ENCODE data around the gene CHD6. TPM values are rescaled to one million over a fixed set of nuclear protein-coding genes. Genes with fewer than 3 reads are reported as not detected.

The CHD6 gene
- total RNA-seq, 1 experiment from 2014 or later = 80.5 TPM

- peaks cover 71% of the 10 kb centered on the region for H3K36me3 Mint-ChIP-seq (ENCODE audit: insufficient read depth, unreplicated experiment)
- peaks cover 26% of the 10 kb centered on the region for H3K4me1 Mint-ChIP-seq (ENCODE audit: low read depth, unreplicated experiment)
- H3K36me3 ChIP-seq (ENCODE audit: control insufficient read depth, insufficient read depth, low read length) = peaks cover 14% of the 10 kb centered on the region
- intact Hi-C loops (cut with micrococcal nuclease; ENCODE audit: unreplicated experiment) = no loop called here
- H3K27me3 Mint-ChIP-seq (ENCODE audit: insufficient read depth, unreplicated experiment) = no peaks in the 10 kb centered on the region
- H3K4me1 ChIP-seq = peaks cover 29% of the 10 kb centered on the region
- DNase-seq = no peak
- no peak overlapping the region for H3K4me3 Mint-ChIP-seq (ENCODE audit: unreplicated experiment)
- no peak for TF ChIP-seq CTCF (IDR thresholded peaks at IDR 0.05; ENCODE audit: insufficient read depth in 1 of 2, low read depth in 1 of 2, low read length in 1 of 2, severe bottlenecking in 1 of 2, unreplicated experiment in 1 of 2)
- no peak overlapping the region for H3K27ac Mint-ChIP-seq (ENCODE audit: unreplicated experiment)
- H3K9me3 Mint-ChIP-seq (ENCODE audit: unreplicated experiment) = no peaks in the 10 kb centered on the region
- no peaks in the 10 kb centered on the region for H3K27me3 ChIP-seq (replicated peaks; ENCODE audit: control insufficient read depth, insufficient read depth, low read length)
- H3K4me3 ChIP-seq (ENCODE audit: low read depth, low read length) = no peak overlapping the region
- no peaks in the 10 kb centered on the region for H3K9me3 ChIP-seq
- no TSS peak for BruUV-seq (replicated peaks)
- ChIA-PET POLR2A (no interaction called here), CTCF (interaction anchor here (0.7 kb wide), 1 partner anchor 100 kb away, joined by 3 read pairs; no protein-coding TSS in a partner anchor)
These were observed 194.2 kb downstream of the CHD6 start for GRCh38 chr20:41424011-41424410.

- Mint-ChIP-seq H3K4me1 (ENCODE audit: low read depth, unreplicated experiment) (peaks cover 18% of the 10 kb centered on the region), H3K36me3 (ENCODE audit: insufficient read depth, unreplicated experiment) (peaks cover 69% of the 10 kb centered on the region), H3K4me3 (ENCODE audit: unreplicated experiment) (no peak overlapping the region), H3K27ac (ENCODE audit: unreplicated experiment) (no peak overlapping the region), H3K27me3 (ENCODE audit: insufficient read depth, unreplicated experiment) (no peaks in the 10 kb centered on the region), H3K9me3 (ENCODE audit: unreplicated experiment) (no peaks in the 10 kb centered on the region)
- no peak for TF ChIP-seq CTCF (IDR thresholded peaks at IDR 0.05; ENCODE audit: insufficient read depth in 1 of 2, low read depth in 1 of 2, low read length in 1 of 2, severe bottlenecking in 1 of 2, unreplicated experiment in 1 of 2)
- no peaks in the 10 kb centered on the region for H3K27me3 ChIP-seq (replicated peaks; ENCODE audit: control insufficient read depth, insufficient read depth, low read length)
- no peaks in the 10 kb centered on the region for H3K9me3 ChIP-seq
- H3K4me3 ChIP-seq (ENCODE audit: low read depth, low read length) = no peak overlapping the region
- no peak for DNase-seq
- POLR2A ChIA-PET = no interaction called here
- intact Hi-C loops (cut with micrococcal nuclease; ENCODE audit: unreplicated experiment) = no loop called here
- H3K4me1 ChIP-seq = peaks cover 19% of the 10 kb centered on the region
- CTCF ChIA-PET = no interaction called here
- peaks cover 17% of the 10 kb centered on the region for H3K36me3 ChIP-seq (ENCODE audit: control insufficient read depth, insufficient read depth, low read length)
- no TSS peak for BruUV-seq (replicated peaks)
These were observed 195.2 kb downstream of the CHD6 start for GRCh38 chr20:41422953-41423352.

GRCh38 chr20:41418739-41419293, 199.4 kb downstream of the CHD6 start:
- no peaks in the 10 kb centered on the region for H3K9me3 Mint-ChIP-seq (ENCODE audit: unreplicated experiment)
- DNase-seq = no peak
- TF ChIP-seq CTCF (IDR thresholded peaks at IDR 0.05; ENCODE audit: insufficient read depth in 1 of 2, low read depth in 1 of 2, low read length in 1 of 2, severe bottlenecking in 1 of 2, unreplicated experiment in 1 of 2) = no peak
- H3K27ac Mint-ChIP-seq (ENCODE audit: unreplicated experiment) = no peak overlapping the region
- Histone ChIP-seq H3K9me3 (no peaks in the 10 kb centered on the region), H3K27me3 (replicated peaks; ENCODE audit: control insufficient read depth, insufficient read depth, low read length) (no peaks in the 10 kb centered on the region), H3K36me3 (ENCODE audit: control insufficient read depth, insufficient read depth, low read length) (peaks cover 16% of the 10 kb centered on the region), H3K4me1 (no peaks in the 10 kb centered on the region), H3K4me3 (ENCODE audit: low read depth, low read length) (no peak overlapping the region)
- peaks cover 71% of the 10 kb centered on the region for H3K36me3 Mint-ChIP-seq (ENCODE audit: insufficient read depth, unreplicated experiment)
- BruUV-seq (replicated peaks) = no TSS peak
- ChIA-PET CTCF (interaction anchor here (1.3 kb wide), 1 partner anchor 25 kb away, joined by 3 read pairs; no protein-coding TSS in a partner anchor), POLR2A (no interaction called here)
- H3K4me1 Mint-ChIP-seq (ENCODE audit: low read depth, unreplicated experiment) = no peaks in the 10 kb centered on the region
- intact Hi-C loops (cut with micrococcal nuclease; ENCODE audit: unreplicated experiment) = no loop called here
- H3K4me3 Mint-ChIP-seq (ENCODE audit: unreplicated experiment) = no peak overlapping the region
- no peaks in the 10 kb centered on the region for H3K27me3 Mint-ChIP-seq (ENCODE audit: insufficient read depth, unreplicated experiment)
